WTC11 (cell line): ENCODE measurements around the gene SLC5A12. TPM values are rescaled to one million over a fixed set of nuclear protein-coding genes. Genes with fewer than 3 reads are reported as not detected.

ENCODE experiments used
- ATAC-seq: fragments of 200-7000 bp; cut with Tn5 transposase; 2 replicates; pipeline ENCODE4 v1.10.0; 2021; ENCODE audit warnings: mild to moderate bottlenecking, moderate library complexity
- CTCF ChIA-PET: fragments of 300-600 bp; sonication (Branson Sonifier 250); formaldehyde crosslinking; loops from one replicate; lab custom pipeline; 2021; ENCODE audit warnings: antibody characterized with exemption; lab: Charles Lee
- POLR2A ChIA-PET: fragments of 350-600 bp; sonication (Branson Sonifier 250); formaldehyde crosslinking; loops from one replicate; lab custom pipeline; 2021; ENCODE audit warnings: antibody characterized with exemption; lab: Charles Lee
- DNase-seq: peaks from one replicate; pipeline ENCODE4 v3.0.0; 2021; ENCODE audit warnings: low spot score
- H3K27ac Mint-ChIP-seq: 2 replicates; pipeline ENCODE4 v1.8.0; 2021; ENCODE audit warnings: mixed read lengths
- H3K27me3 Mint-ChIP-seq: 2 replicates; pipeline ENCODE4 v1.8.0; 2021; ENCODE audit warnings: low read depth, mild to moderate bottlenecking, moderate library complexity, mixed read lengths
- H3K36me3 Mint-ChIP-seq: 2 replicates; pipeline ENCODE4 v1.8.0; 2021; ENCODE audit warnings: mixed read lengths
- H3K4me1 Mint-ChIP-seq: 2 replicates; pipeline ENCODE4 v1.8.0; 2022; ENCODE audit warnings: mixed read lengths
- H3K4me3 Mint-ChIP-seq: 2 replicates; pipeline ENCODE4 v1.8.0; 2021; ENCODE audit warnings: mild to moderate bottlenecking, moderate library complexity, mixed read lengths
- H3K9me3 Mint-ChIP-seq: 2 replicates; pipeline ENCODE4 v1.8.0; 2021; ENCODE audit warnings: mixed read lengths
- AFF4 ChIP-seq: sonication (generic); formaldehyde crosslinking; IDR thresholded peaks from 2 replicates; pipeline ENCODE4 v1.8.1; 2023; ENCODE audit warnings: mild to moderate bottlenecking, missing genetic modification reagents, borderline replicate concordance
- AR ChIP-seq: fragments of 250-450 bp; sonication (Bioruptor Pico); IDR thresholded peaks from 2 replicates; pipeline ENCODE4 v1.9.0; 2021; ENCODE audit warnings: mild to moderate bottlenecking
- ARID4B ChIP-seq: sonication (generic); formaldehyde crosslinking; IDR thresholded peaks from 2 replicates; pipeline ENCODE4 v1.8.0; 2023; ENCODE audit warnings: missing genetic modification reagents, mild to moderate bottlenecking, borderline replicate concordance
- ATF2 ChIP-seq: sonication (generic); formaldehyde crosslinking; IDR thresholded peaks from 2 replicates; pipeline ENCODE4 v1.8.1; 2022; ENCODE audit warnings: low read depth, missing genetic modification reagents, borderline replicate concordance
- CDX4 ChIP-seq: fragments of 250-450 bp; sonication (Bioruptor Pico); IDR thresholded peaks from 2 replicates; pipeline ENCODE4 v1.9.0; 2021; ENCODE audit warnings: moderate library complexity, mild to moderate bottlenecking, inconsistent platforms, borderline replicate concordance
- E2F4 ChIP-seq: sonication (generic); formaldehyde crosslinking; IDR thresholded peaks from 2 replicates; pipeline ENCODE4 v1.8.1; 2022; ENCODE audit warnings: low read depth, mild to moderate bottlenecking, moderate library complexity, missing genetic modification reagents, borderline replicate concordance
- EMX1 ChIP-seq: fragments of 250-450 bp; sonication (Bioruptor Pico); IDR thresholded peaks from 2 replicates; pipeline ENCODE4 v1.8.0; 2021; ENCODE audit warnings: mild to moderate bottlenecking
- FOXK1 ChIP-seq: sonication (generic); formaldehyde crosslinking; IDR thresholded peaks from 2 replicates; pipeline ENCODE4 v1.8.0; 2022; ENCODE audit warnings: mild to moderate bottlenecking, moderate library complexity, missing genetic modification reagents
- FOXP4 ChIP-seq: sonication (generic); formaldehyde crosslinking; IDR thresholded peaks from 2 replicates; pipeline ENCODE4 v1.8.0; 2022; ENCODE audit warnings: mild to moderate bottlenecking, missing genetic modification reagents
- GRHL2 ChIP-seq: fragments of 250-450 bp; sonication (Bioruptor Pico); IDR thresholded peaks from 2 replicates; pipeline ENCODE4 v1.8.0; 2022; ENCODE audit warnings: mild to moderate bottlenecking, moderate library complexity; ENCODE audit not compliant: insufficient replicate concordance, severe bottlenecking
- MAX ChIP-seq: sonication (generic); formaldehyde crosslinking; IDR thresholded peaks from 2 replicates; pipeline ENCODE4 v1.8.0; 2022; ENCODE audit warnings: mild to moderate bottlenecking, missing genetic modification reagents
- TEAD1 ChIP-seq: sonication (generic); formaldehyde crosslinking; IDR thresholded peaks from 2 replicates; pipeline ENCODE4 v1.8.0; 2022; ENCODE audit warnings: mild to moderate bottlenecking, missing genetic modification reagents
- ZNF219 ChIP-seq: sonication (generic); formaldehyde crosslinking; IDR thresholded peaks from 2 replicates; pipeline ENCODE4 v1.8.0; 2023; ENCODE audit warnings: missing genetic modification reagents, mild to moderate bottlenecking, borderline replicate concordance
- ZNF423 ChIP-seq: fragments of 250-450 bp; sonication (Bioruptor Pico); IDR thresholded peaks from 2 replicates; pipeline ENCODE4 v2.1.2; 2022; ENCODE audit warnings: mild to moderate bottlenecking, moderate library complexity
- ZSCAN18 ChIP-seq: fragments of 250-450 bp; sonication (Bioruptor Pico); IDR thresholded peaks from 2 replicates; pipeline ENCODE4 v2.1.2; 2022; ENCODE audit warnings: mild to moderate bottlenecking, moderate library complexity
- total RNA-seq: library from RNA; stranded (reverse); gene quantifications from 3 replicates; pipeline ENCODE4 v1.2.3, GENCODE V29; 2021

Gene SLC5A12
- total RNA-seq, 1 experiment from 2014 or later: 1.9 TPM

GRCh38 chr11:26739366-26740073, 17.7 kb upstream of the SLC5A12 start:
- no peaks in the 10 kb centered on the region for H3K27me3 Mint-ChIP-seq
- ChIA-PET CTCF (no interaction called here), POLR2A (no interaction called here)
- H3K4me3 Mint-ChIP-seq: no peak overlapping the region
- no peak overlapping the region for H3K27ac Mint-ChIP-seq
- H3K4me1 Mint-ChIP-seq: peaks cover 8% of the 10 kb centered on the region
- DNase-seq: no peak
- H3K36me3 Mint-ChIP-seq: no peaks in the 10 kb centered on the region
- ATAC-seq: no peak
- TF ChIP-seq EMX1 (CRISPR knock-in tag): no peak
- no peak for TF ChIP-seq MAX (CRISPR knock-in tag)
- no peak for TF ChIP-seq FOXK1 (CRISPR knock-in tag)
- no peak for TF ChIP-seq CDX4
- no peak for TF ChIP-seq ATF2 (CRISPR knock-in tag)
- TF ChIP-seq ARID4B (CRISPR knock-in tag): no peak
- TF ChIP-seq ZSCAN18 (CRISPR knock-in tag): no peak
- TF ChIP-seq GRHL2 (CRISPR knock-in tag): no peak
- no peak for TF ChIP-seq TEAD1 (CRISPR knock-in tag)
- TF ChIP-seq ZNF423 (CRISPR knock-in tag): no peak
- peaks cover 23% of the 10 kb centered on the region for H3K9me3 Mint-ChIP-seq

GRCh38 chr11:26734691-26735090, 12.8 kb upstream of the SLC5A12 start:
- DNase-seq: no peak
- CTCF ChIA-PET: no interaction called here
- no peaks in the 10 kb centered on the region for H3K4me1 Mint-ChIP-seq
- peaks cover 43% of the 10 kb centered on the region for H3K9me3 Mint-ChIP-seq
- no peaks in the 10 kb centered on the region for H3K36me3 Mint-ChIP-seq
- no peak for ATAC-seq
- no peaks in the 10 kb centered on the region for H3K27me3 Mint-ChIP-seq
- H3K27ac Mint-ChIP-seq: no peak overlapping the region
- no peak overlapping the region for H3K4me3 Mint-ChIP-seq
- POLR2A ChIA-PET: no interaction called here
- TF ChIP-seq E2F4 (CRISPR knock-in tag) (no peak), FOXP4 (no peak), AR (CRISPR knock-in tag) (no peak), ZNF219 (CRISPR knock-in tag) (no peak), AFF4 (CRISPR knock-in tag) (no peak)
